ENCODE data around the gene RER1.

RER1 gene

GRCh38 chr1:2392686-2393085 is 1.0 kb downstream of the RER1 start:
- DNase-seq: no peak

- no peak for DNase-seq
Measured at GRCh38 chr1:2393471-2393877, 1.8 kb downstream of the RER1 start.

- DNase-seq: no peak
Measured at GRCh38 chr1:2394220-2394619, 2.6 kb downstream of the RER1 start.

GRCh38 chr1:2394761-2395160 is 3.1 kb downstream of the RER1 start:
- no peak for DNase-seq

- DNase-seq: no peak
Measured at GRCh38 chr1:2395245-2395644, 3.6 kb downstream of the RER1 start.

- DNase-seq: no peak
Measured at GRCh38 chr1:2396059-2396458, 4.4 kb downstream of the RER1 start.

GRCh38 chr1:2396476-2396875 is 4.8 kb downstream of the RER1 start:
- no peak for DNase-seq

- no peak for DNase-seq
Measured at GRCh38 chr1:2397007-2397679, 5.5 kb downstream of the RER1 start.

GRCh38 chr1:2398871-2399270 is 7.2 kb downstream of the RER1 start:
- no peak for DNase-seq

GRCh38 chr1:2399890-2400575 is 8.4 kb downstream of the RER1 start:
- DNase-seq: no peak

GRCh38 chr1:2400576-2400909 is 8.9 kb downstream of the RER1 start:
- DNase-seq: no peak

- DNase-seq: no peak
Measured at GRCh38 chr1:2400950-2401649, 9.5 kb downstream of the RER1 start.

GRCh38 chr1:2402420-2402819 is 10.8 kb downstream of the RER1 start:
- no peak for DNase-seq

- DNase-seq: no peak
Measured at GRCh38 chr1:2403273-2403672, 11.6 kb downstream of the RER1 start.

- DNase-seq: no peak
Measured at GRCh38 chr1:2404142-2404889, 12.7 kb downstream of the RER1 start.

GRCh38 chr1:2404890-2405511 is 13.4 kb downstream of the RER1 start:
- no peak for DNase-seq

GRCh38 chr1:2405588-2406295 is 14.1 kb downstream of the RER1 start:
- peak; percentile 27 for DNase-seq

GRCh38 chr1:2406451-2407041 is 14.9 kb downstream of the RER1 start:
- DNase-seq: no peak

- DNase-seq: no peak
Measured at GRCh38 chr1:2407166-2407990, 15.7 kb downstream of the RER1 start.

GRCh38 chr1:2407991-2408275 is 16.3 kb downstream of the RER1 start:
- DNase-seq: no peak

GRCh38 chr1:2408456-2408855 is 16.8 kb downstream of the RER1 start:
- no peak for DNase-seq

Measured in T1000 (cell line).